Fibroblast of skin of right quadriceps (primary cell): ENCODE results near the gene IPCEF1.

ENCODE experiments used
- DNase-seq: peaks from one replicate; pipeline ENCODE4 v3.0.0-alpha.2; 2013

Gene IPCEF1

GRCh38 chr6:154289818-154290508 lies 66.6 kb downstream of the IPCEF1 start:
- no peak for DNase-seq

- no peak for DNase-seq
These were observed 70.8 kb downstream of the IPCEF1 start for GRCh38 chr6:154285826-154286225.

GRCh38 chr6:154284313-154284853 lies 72.2 kb downstream of the IPCEF1 start:
- no peak for DNase-seq

- DNase-seq: peak; percentile 39
These were observed 76.1 kb downstream of the IPCEF1 start for GRCh38 chr6:154280521-154280920.

GRCh38 chr6:154277629-154278017 lies 79.0 kb downstream of the IPCEF1 start:
- DNase-seq: no peak

- peak; percentile 37 for DNase-seq
These were observed 79.6 kb downstream of the IPCEF1 start for GRCh38 chr6:154276810-154277628.

GRCh38 chr6:154274168-154274567 lies 82.4 kb downstream of the IPCEF1 start:
- DNase-seq: no peak

- no peak for DNase-seq
These were observed 88.1 kb downstream of the IPCEF1 start for GRCh38 chr6:154268486-154268885.

- no peak for DNase-seq
These were observed 89.0 kb downstream of the IPCEF1 start for GRCh38 chr6:154267508-154268106.

GRCh38 chr6:154266560-154267099 lies 90.0 kb downstream of the IPCEF1 start:
- no peak for DNase-seq

GRCh38 chr6:154261688-154262397 lies 94.8 kb downstream of the IPCEF1 start:
- DNase-seq: no peak

GRCh38 chr6:154258064-154258757 lies 98.4 kb downstream of the IPCEF1 start:
- no peak for DNase-seq

GRCh38 chr6:154257067-154257466 lies 99.5 kb downstream of the IPCEF1 start:
- no peak for DNase-seq

- DNase-seq: no peak
These were observed 103.9 kb downstream of the IPCEF1 start for GRCh38 chr6:154252678-154253077.

GRCh38 chr6:154251116-154251515 lies 105.5 kb downstream of the IPCEF1 start:
- no peak for DNase-seq

- DNase-seq: no peak
These were observed 106.9 kb downstream of the IPCEF1 start for GRCh38 chr6:154249499-154250298.

- DNase-seq: no peak
These were observed 109.3 kb downstream of the IPCEF1 start for GRCh38 chr6:154247119-154247861.

GRCh38 chr6:154246723-154247118 lies 109.9 kb downstream of the IPCEF1 start:
- DNase-seq: no peak

- DNase-seq: no peak
These were observed 111.1 kb downstream of the IPCEF1 start for GRCh38 chr6:154245506-154245905.
